GM12874 (cell line): ENCODE measurements around the gene EN1.

Source experiments
- TF ChIP-seq, protein P1 (sequence below): IDR thresholded peaks from 2 replicates; pipeline ENCODE4 v1.5.1; 2011; ENCODE audit warnings: low read depth, mild to moderate bottlenecking, control low read depth, low read length, moderate library complexity; ENCODE audit not compliant: insufficient read depth

EN1 gene

DNA sequence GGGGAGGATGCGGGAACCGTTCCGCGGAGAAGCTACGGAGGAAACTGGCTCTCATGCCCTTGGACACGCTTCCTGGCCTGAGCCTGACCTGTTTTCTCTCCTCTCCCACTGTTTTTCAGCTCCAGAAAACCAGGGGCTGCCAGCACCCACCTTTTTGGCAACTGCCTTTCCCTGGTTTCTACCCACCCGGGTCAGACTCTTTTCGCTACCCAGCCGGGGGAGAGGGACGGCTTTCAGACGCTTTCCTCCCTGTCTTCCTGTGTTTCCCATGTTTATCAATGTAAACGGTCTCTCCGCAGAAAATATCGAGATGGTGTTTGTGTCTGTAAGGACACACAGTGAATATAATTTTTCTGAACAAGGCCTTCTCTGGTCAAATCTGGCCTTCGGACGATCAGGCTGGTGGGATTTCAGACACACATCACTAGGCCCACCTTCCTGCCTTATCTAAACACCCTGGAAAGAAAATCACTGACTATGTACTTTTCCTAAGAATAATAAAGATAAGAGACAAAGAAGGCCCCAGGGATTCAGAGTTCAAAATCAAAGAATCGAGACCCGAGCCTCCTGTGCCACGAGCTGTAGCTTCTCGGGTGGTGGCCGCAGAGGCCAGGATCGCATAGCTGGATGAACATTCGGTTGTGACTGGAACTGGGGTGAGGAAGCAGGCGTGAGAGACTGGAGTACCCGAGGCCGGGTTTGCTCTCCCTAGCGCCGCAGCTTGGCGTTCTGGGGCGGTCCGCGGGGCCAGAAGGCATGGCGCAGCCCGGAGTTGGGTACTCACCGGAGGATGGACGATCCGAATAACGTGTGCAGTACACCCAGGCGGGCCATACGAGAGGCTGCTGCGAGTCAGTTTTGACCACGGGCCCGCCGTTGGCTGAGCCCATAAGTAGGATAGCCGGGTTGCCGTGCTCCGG is 1.7 kb downstream of the EN1 start:
- TF ChIP-seq, protein P1, sequence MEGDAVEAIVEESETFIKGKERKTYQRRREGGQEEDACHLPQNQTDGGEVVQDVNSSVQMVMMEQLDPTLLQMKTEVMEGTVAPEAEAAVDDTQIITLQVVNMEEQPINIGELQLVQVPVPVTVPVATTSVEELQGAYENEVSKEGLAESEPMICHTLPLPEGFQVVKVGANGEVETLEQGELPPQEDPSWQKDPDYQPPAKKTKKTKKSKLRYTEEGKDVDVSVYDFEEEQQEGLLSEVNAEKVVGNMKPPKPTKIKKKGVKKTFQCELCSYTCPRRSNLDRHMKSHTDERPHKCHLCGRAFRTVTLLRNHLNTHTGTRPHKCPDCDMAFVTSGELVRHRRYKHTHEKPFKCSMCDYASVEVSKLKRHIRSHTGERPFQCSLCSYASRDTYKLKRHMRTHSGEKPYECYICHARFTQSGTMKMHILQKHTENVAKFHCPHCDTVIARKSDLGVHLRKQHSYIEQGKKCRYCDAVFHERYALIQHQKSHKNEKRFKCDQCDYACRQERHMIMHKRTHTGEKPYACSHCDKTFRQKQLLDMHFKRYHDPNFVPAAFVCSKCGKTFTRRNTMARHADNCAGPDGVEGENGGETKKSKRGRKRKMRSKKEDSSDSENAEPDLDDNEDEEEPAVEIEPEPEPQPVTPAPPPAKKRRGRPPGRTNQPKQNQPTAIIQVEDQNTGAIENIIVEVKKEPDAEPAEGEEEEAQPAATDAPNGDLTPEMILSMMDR, result no peak

DNA sequence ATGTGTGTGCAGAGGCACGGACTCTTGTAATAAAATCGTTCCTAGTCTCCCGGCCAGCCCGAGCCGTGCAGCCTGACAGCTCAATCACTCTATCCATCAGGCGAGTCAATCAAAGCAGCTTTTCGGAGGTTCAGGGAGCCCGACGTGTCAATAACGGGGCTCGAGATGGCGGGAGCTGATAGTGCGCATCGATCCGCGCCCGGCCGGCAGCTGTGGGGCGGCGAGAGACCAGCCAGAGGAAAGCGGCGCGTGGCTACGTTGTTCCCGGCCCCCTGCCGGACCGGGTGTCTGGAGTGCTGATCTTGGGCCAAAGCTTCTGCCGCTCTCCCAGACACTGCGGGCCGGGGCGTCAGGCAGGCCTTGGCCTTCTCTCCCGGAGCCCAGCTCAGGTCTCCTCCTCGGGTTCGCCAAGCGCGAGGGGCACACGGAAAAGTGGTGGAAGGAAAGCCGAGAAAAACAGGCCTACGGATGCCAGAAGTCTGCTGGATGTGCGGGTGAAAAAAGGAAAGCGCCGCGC is 2.4 kb downstream of the EN1 start:
- TF ChIP-seq, protein P1, result no peak

DNA sequence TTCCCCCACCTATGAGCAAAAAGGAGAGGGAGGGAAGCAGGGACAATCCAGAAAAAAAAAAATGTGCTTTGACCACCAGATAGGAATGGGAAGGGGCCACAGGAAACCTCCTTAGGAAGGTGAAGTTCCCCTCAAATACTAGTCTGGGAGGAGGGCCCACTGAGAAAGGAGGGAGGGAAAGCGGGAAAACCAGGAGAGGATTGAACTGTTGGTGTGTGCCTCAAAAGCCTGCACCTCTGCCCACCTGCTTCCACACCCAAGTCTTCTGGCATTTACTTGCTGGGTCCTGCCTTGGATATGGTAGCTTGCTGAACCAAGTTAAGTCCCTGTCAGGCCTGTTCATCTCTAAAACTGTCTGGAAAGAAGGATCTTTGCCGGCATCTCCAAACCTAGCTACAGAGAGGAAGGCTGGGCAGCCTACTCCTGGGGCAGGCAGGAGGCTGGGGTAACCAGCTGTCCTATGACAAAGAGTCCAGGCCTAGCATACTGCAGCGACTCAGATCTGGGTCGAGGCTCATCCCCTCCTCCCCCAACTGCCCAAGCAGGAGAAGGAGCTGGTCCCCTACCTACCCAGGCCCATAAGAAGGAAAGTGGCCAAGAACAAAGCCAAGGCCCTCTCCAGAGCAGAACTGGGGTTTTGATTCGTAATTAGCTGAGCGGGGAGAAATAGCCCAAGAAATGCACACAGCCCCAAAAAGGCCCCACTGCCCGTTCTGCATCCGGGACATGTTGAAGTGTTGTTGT is 3.0 kb downstream of the EN1 start:
- TF ChIP-seq, protein P1, result no peak

DNA sequence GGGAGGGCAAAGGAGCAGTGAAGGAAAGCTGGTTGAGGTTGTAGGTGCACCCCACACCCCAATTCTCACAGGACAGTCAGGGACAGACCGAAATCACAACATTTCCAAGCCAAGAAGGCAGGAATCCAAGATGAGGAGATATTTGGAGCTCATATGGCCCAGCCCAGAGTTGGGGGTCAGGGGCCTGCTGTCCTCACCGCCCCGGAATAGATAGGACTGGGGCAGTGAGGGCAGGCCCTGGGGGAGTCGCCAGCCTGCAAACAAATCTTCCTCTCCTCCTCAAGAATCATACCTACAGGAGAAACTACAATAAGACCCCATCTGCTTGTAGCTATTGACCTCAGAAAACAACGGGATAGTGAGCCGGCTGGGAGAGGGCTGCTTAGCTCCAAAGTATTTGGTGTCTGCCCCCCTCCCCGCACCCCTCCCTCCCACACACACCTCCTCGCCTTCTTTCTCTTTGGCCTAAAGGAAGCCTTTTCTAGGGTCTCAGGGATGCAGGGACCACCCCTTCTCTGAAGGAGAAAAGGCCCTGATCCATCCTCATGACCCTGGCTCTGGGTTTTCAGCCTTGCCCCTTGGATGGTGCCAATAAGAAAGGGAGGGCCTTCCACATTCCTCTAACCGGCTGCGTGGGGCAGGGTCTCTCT is 3.8 kb downstream of the EN1 start:
- TF ChIP-seq, protein P1, result no peak

DNA sequence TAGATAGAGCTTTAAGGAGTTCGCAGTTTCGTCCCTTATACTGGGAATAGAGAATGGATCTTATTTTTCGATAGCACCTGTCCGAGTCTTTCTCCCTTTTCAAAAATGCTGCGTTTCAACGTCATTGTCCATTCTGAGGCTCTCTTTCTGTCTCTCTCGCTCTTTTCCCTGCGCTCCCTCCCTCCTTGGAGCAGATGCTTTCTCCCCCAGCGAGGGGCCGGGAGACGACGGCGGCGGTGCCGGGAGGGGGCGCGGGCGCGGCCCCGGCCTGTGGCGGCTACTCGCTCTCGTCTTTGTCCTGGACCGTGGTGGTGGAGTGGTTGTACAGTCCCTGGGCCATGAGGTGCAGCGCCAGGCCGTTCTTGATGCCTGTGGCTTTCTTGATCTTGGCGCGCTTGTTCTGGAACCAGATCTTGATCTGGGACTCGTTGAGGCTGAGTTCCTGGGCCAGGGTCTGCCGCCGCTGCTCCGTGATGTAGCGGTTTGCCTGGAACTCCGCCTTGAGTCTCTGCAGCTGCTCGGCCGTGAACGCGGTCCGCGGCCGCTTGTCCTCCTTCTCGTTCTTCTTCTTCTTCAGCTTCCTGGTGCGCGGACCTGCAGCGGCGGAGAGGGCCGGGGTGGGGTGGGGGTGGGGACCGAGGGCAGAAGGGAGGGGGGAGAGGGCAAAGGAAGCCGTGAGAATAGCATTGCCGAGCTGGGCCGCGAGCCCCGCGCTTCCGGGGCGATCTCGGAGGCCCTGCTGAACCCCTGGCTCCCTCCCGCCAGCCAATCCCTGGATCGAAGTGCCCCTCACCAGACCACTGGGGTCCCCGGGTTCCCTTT is 4.6 kb downstream of the EN1 start:
- TF ChIP-seq, protein P1, result no peak

DNA sequence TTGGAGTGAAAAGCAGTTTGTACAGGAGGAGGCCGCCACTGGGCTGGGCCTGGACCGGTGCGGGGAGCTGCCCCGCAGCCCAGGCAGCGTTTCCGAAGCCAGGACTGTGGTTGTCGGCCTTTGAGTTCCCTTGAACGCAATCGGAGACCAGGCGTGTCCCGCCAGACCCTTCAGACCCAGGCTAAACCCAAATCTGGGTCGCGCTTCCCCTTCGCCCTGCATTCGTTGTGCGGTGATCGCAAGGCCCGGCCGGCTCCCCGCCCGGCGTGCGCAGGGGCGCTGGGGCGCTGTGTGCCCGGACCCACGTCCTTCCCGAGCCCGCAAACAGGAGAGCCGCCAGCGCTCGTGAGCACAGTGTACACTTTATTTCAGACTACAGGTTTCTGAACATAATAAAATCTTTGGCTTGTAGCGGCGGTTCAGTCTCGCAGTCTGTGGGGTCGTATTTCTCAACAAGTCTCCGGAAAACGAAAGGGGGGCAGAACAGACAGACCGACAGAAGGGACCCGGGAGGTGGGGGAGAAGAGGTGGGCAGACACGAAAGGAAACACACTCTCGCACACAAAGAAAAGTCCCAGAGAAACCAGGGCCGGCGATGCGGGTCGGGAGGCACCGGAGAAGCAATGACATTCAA is 5.5 kb downstream of the EN1 start:
- TF ChIP-seq, protein P1, result no peak
